IPS-15b (cell line): Measurements from ENCODE around the gene RBM24.

ENCODE experiments used
- H3K27me3 ChIP-seq: one replicate; pipeline ENCODE4 v1.6.1; 2013; ENCODE audit warnings: low read length; ENCODE audit not compliant: control insufficient read depth, insufficient read depth
- H3K36me3 ChIP-seq: one replicate; pipeline ENCODE4 v1.6.1; 2013; ENCODE audit warnings: low read length; ENCODE audit not compliant: control insufficient read depth, insufficient read depth
- H3K4me1 ChIP-seq: one replicate; pipeline ENCODE4 v1.6.1; 2013; ENCODE audit warnings: mild to moderate bottlenecking, low read length; ENCODE audit not compliant: control insufficient read depth, insufficient read depth
- H3K4me3 ChIP-seq: one replicate; pipeline ENCODE4 v1.5.1; 2013; ENCODE audit warnings: low read depth, low read length
- H3K9ac ChIP-seq: one replicate; pipeline ENCODE4 v1.6.1; 2013; ENCODE audit warnings: low read depth, mild to moderate bottlenecking, low read length
- H3K9me3 ChIP-seq: one replicate; pipeline ENCODE4 v1.6.1; 2013; ENCODE audit warnings: mild to moderate bottlenecking, low read length; ENCODE audit not compliant: control insufficient read depth, insufficient read depth

RBM24 gene

GRCh38 chr6:17269840-17270239 is 11.3 kb upstream of the RBM24 start:
- Histone ChIP-seq H3K36me3 (no peaks in the 10 kb centered on the region), H3K4me1 (no peaks in the 10 kb centered on the region), H3K9ac (no peak overlapping the region), H3K27me3 (no peaks in the 10 kb centered on the region), H3K9me3 (no peaks in the 10 kb centered on the region), H3K4me3 (no peak overlapping the region)

GRCh38 chr6:17271628-17272027 is 9.5 kb upstream of the RBM24 start:
- H3K36me3 ChIP-seq: no peaks in the 10 kb centered on the region
- no peaks in the 10 kb centered on the region for H3K4me1 ChIP-seq
- H3K27me3 ChIP-seq: peaks cover 6% of the 10 kb centered on the region
- no peak overlapping the region for H3K9ac ChIP-seq
- no peaks in the 10 kb centered on the region for H3K9me3 ChIP-seq
- no peak overlapping the region for H3K4me3 ChIP-seq

- no peaks in the 10 kb centered on the region for H3K4me1 ChIP-seq
Observed at GRCh38 chr6:17276766-17277165, 4.4 kb upstream of the RBM24 start.

GRCh38 chr6:17277256-17277655 is 3.9 kb upstream of the RBM24 start:
- Histone ChIP-seq H3K27me3 (peaks cover 53% of the 10 kb centered on the region), H3K9me3 (no peaks in the 10 kb centered on the region), H3K9ac (no peak overlapping the region), H3K4me3 (no peak overlapping the region), H3K4me1 (no peaks in the 10 kb centered on the region), H3K36me3 (no peaks in the 10 kb centered on the region)

More at GRCh38 chr6:17276766-17277165, 4.4 kb upstream of the RBM24 start:
- H3K27me3 ChIP-seq: peaks cover 48% of the 10 kb centered on the region
- H3K4me3 ChIP-seq: no peak overlapping the region
- no peaks in the 10 kb centered on the region for H3K36me3 ChIP-seq
- H3K9me3 ChIP-seq: no peaks in the 10 kb centered on the region
- no peak overlapping the region for H3K9ac ChIP-seq

GRCh38 chr6:17278289-17279063 is 2.7 kb upstream of the RBM24 start:
- Histone ChIP-seq H3K4me3 (no peak overlapping the region), H3K9ac (no peak overlapping the region), H3K36me3 (no peaks in the 10 kb centered on the region), H3K4me1 (peaks cover 2% of the 10 kb centered on the region), H3K27me3 (peaks cover 63% of the 10 kb centered on the region), H3K9me3 (no peaks in the 10 kb centered on the region)

GRCh38 chr6:17280138-17280537 is 1.0 kb upstream of the RBM24 start:
- H3K4me3 ChIP-seq: peak overlapping the region; percentile 61
- H3K27me3 ChIP-seq: peaks cover 77% of the 10 kb centered on the region
- no peaks in the 10 kb centered on the region for H3K36me3 ChIP-seq
- H3K4me1 ChIP-seq: peaks cover 2% of the 10 kb centered on the region
- no peaks in the 10 kb centered on the region for H3K9me3 ChIP-seq
- H3K9ac ChIP-seq: no peak overlapping the region

GRCh38 chr6:17280552-17281090 is 540 bp upstream of the RBM24 start:
- H3K27me3 ChIP-seq: peaks cover 73% of the 10 kb centered on the region
- H3K4me3 ChIP-seq: peak overlapping the region; percentile 61
- no peaks in the 10 kb centered on the region for H3K36me3 ChIP-seq
- no peaks in the 10 kb centered on the region for H3K9me3 ChIP-seq
- peaks cover 2% of the 10 kb centered on the region for H3K4me1 ChIP-seq
- no peak overlapping the region for H3K9ac ChIP-seq

- no peaks in the 10 kb centered on the region for H3K36me3 ChIP-seq
- H3K4me1 ChIP-seq: peaks cover 2% of the 10 kb centered on the region
- H3K4me3 ChIP-seq: peak overlapping the region; percentile 84
- H3K9me3 ChIP-seq: no peaks in the 10 kb centered on the region
- H3K9ac ChIP-seq: peak overlapping the region; percentile 12
- H3K27me3 ChIP-seq: peaks cover 72% of the 10 kb centered on the region
Observed at GRCh38 chr6:17281497-17282481, 628 bp downstream of the RBM24 start.

GRCh38 chr6:17283074-17283473 is 1.9 kb downstream of the RBM24 start:
- H3K9me3 ChIP-seq: no peaks in the 10 kb centered on the region
- peaks cover 2% of the 10 kb centered on the region for H3K4me1 ChIP-seq
- H3K4me3 ChIP-seq: no peak overlapping the region
- no peak overlapping the region for H3K9ac ChIP-seq
- H3K27me3 ChIP-seq: peaks cover 59% of the 10 kb centered on the region
- H3K36me3 ChIP-seq: no peaks in the 10 kb centered on the region

- H3K36me3 ChIP-seq: no peaks in the 10 kb centered on the region
- H3K27me3 ChIP-seq: peaks cover 6% of the 10 kb centered on the region
- H3K4me1 ChIP-seq: no peaks in the 10 kb centered on the region
Observed at GRCh38 chr6:17289630-17290061, 8.5 kb downstream of the RBM24 start.

GRCh38 chr6:17291778-17292177 is 10.6 kb downstream of the RBM24 start:
- Histone ChIP-seq H3K9ac (no peak overlapping the region), H3K9me3 (no peaks in the 10 kb centered on the region), H3K4me3 (no peak overlapping the region)

More at GRCh38 chr6:17289630-17290061, 8.5 kb downstream of the RBM24 start:
- H3K4me3 ChIP-seq: no peak overlapping the region
- no peaks in the 10 kb centered on the region for H3K9me3 ChIP-seq
- H3K9ac ChIP-seq: no peak overlapping the region

More at GRCh38 chr6:17291778-17292177, 10.6 kb downstream of the RBM24 start:
- Histone ChIP-seq H3K27me3 (no peaks in the 10 kb centered on the region), H3K4me1 (no peaks in the 10 kb centered on the region), H3K36me3 (no peaks in the 10 kb centered on the region)
